ENCODE results near the gene RAPGEF4.
"Not testable (repeated sequence)": the region's sequence is repeated elsewhere in the genome, so short reads cannot be mapped to it uniquely, and the experiment has no call there.

Gene RAPGEF4

DNA sequence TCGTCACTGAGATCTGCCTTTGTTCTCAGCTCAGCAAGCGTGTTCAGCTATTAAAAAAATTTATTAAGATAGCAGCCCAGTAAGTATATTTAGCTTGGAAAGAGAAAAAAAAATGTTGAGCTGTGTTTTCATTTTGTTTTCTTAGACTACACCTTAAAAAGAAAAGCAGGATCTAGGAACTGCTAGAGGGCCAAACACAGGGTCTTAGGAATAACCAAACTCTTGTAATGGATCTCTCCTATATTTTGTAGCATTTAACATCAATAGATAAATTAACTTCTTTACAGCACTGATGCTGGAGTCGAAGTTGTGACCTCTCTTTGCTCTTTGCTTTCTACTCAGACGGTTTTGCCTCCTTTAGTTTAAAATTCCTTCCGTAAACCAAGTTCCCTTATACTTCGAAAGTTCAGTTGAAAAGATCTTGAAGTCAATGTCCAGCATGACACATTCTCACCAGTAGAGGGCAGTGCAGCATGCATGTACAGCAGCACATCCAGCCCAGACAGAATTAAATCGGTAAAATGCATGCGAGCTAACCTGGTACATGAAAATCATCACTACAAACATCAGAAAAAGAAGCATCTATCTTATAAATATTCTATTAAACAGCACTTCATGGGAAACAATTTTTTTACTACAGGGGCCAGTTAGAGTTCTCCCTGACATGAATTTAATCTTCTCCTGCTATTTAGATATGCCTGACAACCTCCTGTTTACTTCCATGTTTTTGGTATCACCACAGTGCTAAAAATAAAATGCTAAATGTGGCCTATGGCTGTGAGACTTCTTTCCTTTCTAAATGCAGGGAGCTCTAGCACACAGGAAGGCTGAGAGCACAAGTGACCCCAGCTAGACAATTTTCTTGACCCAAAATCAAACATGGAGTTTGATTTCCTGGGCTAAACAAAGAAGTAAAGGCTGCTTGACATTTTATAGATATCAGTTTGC lies 291.8 kb downstream of the RAPGEF4 start:
- peak; percentile 26 to 56 for DNase-seq (ENCODE audit: extremely low read depth in 1 of 2, low read depth in 1 of 2)

DNA sequence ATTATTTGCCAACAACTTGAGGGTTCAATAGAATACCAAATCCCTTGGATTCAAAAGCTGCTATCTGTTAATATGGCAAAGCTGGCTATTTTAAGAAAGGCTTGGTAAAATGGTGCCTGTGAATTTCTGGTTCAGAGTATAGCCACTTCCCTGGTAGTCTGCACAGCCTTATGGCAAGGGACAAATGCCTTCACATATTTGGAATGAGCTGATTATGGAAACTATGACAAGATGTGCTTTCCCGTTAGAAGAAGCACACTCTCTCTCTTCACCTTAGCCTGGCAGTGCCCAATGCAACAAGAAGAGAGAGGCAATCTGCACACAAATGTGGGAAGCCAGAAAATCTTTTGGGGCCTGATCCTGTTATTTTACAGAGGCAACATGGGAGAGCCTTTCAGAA lies 292.5 kb downstream of the RAPGEF4 start:
- DNase-seq (ENCODE audit: extremely low read depth in 1 of 2, low read depth in 1 of 2), result no peak

DNA sequence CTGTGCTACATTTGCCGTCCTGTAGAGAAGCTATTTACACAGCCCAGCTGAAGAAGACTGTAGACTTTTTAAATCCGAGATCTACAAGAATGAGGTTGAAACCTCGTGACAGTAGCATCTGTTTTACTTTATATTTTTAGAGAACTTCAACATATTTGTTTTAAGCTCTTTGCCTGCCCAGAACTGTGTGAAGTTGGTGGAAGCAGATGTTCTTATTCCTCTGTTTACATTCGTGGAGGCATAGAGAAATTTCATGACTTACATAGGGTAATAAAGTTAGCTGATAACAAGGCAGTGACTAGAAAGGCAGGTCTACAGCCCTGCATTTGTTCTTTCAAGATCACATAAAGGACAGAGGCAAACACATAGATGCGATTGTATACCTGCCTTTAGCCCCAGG lies 293.0 kb downstream of the RAPGEF4 start:
- DNase-seq (ENCODE audit: extremely low read depth in 1 of 2, low read depth in 1 of 2), result no peak

DNA sequence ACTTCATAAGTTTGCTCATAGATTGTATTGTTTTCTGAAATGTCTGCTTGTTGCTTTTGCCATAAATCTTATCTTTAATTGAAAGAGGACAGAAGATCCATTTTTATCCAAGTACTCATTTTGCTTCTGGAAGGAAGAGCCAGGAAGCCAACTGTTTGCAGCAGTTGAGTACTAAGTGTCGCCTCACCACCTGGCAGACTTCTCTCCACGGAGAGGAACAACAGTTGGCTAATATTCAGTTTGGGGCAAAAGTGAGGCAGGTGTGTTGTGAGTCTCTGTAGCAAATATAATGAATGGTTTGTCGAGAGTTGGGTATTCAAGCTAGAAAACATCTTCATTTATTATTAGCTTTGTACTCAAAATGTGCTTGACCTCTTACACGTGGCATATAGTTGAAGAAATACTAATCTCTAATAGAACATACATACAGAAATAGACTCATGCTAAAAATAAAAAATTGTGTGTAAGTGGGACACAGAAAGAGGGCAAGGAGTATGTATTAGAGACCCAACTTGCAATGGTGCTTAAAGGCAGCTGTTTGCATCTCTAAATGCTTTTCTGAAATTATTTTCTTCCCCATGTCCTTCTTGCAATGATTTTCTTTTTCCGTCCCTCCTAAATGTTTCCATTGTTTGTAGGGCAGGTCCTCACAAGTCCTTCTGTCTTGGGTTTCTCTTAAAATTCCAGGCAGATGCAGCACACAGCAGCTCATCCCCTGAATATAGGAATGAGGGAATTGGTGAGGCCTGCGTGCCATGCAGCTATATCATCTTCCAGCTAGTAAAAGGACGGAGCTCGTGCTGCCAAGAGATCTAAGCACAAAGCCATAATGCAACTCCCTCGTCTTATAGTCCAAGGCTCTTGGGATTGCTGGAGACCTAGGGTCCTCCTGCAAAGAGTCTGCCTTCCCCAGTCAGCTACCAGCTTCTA lies 295.2 kb downstream of the RAPGEF4 start:
- no peak for DNase-seq (ENCODE audit: extremely low read depth in 1 of 2, low read depth in 1 of 2)

DNA sequence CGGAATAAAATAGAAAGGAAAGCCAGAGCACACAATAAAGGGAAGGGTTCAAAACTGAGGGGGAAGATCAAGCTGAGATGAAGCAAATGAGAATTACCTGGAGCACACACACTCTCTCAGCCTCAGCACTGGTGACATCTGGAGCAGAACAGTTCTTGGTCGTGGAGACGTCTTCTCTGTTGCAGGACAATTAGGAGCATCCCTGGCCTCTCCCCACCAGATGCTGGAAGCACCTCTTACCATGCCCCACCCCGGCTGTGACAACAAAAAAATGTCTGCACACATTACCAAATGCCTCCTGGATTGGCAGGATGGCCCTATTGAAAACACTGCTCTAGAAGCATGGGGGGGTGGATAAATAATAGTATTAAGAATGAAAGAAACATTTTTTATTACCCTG lies 296.4 kb downstream of the RAPGEF4 start:
- no peak for DNase-seq (ENCODE audit: extremely low read depth in 1 of 2, low read depth in 1 of 2)

DNA sequence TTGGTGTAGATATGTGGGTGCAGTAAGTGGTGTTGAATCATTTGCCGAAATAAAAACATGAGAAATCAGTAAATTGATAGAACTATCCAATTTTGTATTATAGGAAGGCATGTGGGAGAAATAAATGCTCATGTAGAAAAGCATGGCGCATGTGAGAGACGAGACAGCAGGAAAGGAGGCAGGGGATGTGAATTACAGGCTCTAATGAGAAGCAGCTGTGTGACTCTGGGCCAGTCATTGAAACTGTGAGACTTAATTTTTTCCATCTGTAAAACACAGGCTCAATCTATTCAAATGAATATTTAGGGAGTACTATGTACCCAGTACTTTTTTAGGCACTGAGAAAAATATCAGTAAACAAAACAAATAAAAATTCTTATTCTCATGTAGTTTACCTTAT lies 297.4 kb downstream of the RAPGEF4 start:
- DNase-seq (ENCODE audit: extremely low read depth in 1 of 2, low read depth in 1 of 2), result no peak

DNA sequence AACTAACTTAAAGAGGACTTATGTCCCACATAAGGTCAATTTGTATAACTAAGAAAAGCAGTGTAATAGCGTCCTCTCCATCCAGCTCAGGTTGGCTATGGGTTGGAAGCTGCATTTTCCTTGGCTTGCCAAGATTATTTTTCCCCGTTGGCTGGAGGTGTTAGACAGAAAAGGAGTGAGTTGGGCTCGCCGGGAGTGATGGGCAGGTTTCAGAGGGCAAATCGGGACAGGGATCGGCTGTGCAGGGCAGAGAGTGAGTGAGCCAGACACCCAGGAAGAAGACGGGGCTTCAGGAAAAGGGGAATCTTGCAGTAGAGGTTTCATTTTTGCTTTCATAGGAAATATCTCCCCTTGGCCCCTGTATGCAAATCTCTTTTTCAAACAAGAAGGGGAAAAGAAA lies 298.5 kb downstream of the RAPGEF4 start:
- no peak for DNase-seq (ENCODE audit: extremely low read depth in 1 of 2, low read depth in 1 of 2)

DNA sequence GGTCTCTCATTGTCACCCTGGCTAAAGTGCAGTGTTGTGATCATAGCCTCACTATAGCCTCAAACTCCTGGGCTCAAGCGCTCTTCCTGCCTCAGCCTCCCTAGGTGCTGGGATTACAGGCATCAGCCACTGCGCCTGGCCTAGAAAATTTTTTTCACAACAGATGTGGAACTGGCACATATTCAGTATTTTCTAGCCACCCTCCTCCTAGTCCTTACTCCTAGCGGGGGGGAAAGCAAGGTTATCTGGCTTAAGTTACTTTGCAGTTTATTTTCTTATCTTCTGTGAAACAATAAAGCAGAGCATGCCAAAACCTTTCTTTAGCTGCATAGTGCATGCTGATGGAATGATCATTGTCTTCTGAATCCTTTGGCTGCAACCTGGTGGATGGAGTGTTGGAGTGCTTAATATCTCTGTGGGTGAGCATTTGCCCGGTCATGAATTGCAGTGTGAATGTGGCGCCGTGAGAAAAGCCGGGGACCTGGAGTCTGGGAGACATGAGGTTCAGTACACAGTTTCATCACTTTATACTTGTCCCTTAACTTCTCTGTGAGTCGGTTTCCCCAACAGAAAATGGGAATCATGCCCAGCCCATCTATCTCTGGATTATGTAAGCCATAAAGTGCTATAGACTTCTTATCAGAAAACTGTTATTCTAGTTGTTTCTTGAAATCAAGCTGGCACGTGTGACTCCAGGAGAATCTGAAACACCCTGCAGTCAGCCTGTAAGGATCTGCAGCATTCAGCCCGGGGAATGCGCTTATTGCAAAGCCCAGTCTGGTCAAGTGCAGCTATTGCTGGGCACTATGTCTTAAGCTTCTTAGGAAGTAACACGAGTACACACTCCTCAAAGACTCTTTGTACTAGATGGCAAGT lies 301.8 kb downstream of the RAPGEF4 start:
- no peak for DNase-seq (ENCODE audit: extremely low read depth in 1 of 2, low read depth in 1 of 2)

DNA sequence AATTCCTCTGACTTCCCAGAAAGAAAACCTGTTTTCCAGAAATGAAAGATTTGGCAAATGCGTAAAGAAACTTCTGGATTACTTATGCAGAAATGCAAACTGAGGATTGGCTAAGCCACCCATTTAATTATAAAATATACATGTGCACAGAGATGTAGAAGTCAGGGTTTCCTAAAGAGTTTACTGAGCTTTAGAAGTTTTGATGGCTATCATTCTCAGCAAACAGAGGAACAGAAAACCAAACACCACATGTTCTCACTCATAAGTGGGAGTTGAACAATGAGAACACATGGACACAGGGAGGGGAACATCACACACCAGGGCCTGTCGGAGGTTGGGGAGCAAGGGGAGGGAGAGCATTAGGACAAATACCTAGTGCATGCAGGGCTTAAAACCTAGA lies 302.6 kb downstream of the RAPGEF4 start:
- not testable (repeated sequence) for DNase-seq (ENCODE audit: extremely low read depth in 1 of 2, low read depth in 1 of 2)

DNA sequence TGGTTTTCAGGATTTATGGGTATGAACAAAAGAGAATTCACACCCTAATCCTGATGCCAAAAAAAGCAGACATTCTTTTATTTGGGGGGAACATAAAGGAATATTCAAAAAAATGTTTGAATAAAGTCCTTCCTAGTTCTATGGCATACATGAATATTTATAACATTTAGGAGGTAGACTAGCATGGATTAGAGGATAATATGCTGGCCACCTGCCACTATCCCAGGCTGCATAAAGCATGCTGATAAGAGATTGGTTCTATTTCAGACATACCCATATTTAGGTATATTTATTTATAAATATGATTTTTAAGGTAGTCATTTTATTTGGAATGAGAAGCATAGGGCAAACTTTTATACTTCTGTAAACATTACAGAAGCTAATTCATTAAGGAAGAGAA lies 305.1 kb downstream of the RAPGEF4 start:
- no peak for DNase-seq (ENCODE audit: extremely low read depth in 1 of 2, low read depth in 1 of 2)

DNA sequence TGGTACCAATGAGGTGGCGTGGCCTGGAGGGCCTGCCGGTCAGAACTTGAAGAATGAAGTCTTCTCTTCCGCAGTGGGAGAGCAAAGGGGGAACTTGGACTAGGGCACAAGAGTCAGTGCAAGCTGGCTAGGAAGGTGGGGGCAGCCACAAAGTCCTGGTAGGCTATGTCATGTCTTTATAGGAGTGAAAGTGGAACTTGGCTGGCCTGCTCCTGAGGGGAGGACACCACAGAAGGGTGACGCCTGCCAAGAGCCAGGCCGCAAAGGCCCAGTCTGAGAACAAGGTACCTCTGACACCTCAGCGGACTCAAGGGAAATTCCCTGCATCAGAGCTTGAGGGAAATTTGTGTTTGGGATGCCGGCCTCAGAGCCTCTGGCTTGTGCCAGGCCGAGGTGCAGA lies 307.8 kb downstream of the RAPGEF4 start:
- no peak for DNase-seq (ENCODE audit: extremely low read depth in 1 of 2, low read depth in 1 of 2)

DNA sequence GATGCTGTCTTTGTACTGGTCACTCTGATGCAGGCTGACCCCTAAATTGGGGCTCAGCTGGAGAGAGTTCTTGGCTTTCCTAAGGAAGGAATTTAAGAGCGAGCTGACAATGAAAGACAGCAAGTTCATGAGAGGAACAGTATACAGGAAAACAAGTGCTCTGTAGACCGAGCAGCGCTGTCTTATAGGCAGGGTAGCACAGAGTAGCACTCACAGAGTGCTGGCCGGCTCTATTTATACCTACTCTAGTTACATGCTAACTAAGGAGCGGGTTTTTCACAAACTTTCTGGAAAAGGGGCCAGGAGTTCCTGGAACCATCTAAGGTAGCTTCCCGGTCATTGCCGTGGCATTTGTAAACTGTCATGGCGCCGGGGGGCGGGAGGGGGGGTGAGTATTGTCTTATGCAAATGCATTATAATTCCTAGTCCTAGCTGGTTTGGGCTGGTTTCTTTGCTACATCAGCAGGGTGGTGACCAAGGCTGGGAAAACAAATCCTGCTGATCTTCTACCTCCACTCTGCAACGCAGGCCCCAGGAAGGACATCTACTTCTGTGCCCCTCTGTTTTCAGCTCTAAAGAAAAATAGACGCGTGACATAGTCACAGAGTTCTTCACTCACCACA lies 308.4 kb downstream of the RAPGEF4 start:
- DNase-seq (ENCODE audit: extremely low read depth in 1 of 2, low read depth in 1 of 2), result no peak

DNA sequence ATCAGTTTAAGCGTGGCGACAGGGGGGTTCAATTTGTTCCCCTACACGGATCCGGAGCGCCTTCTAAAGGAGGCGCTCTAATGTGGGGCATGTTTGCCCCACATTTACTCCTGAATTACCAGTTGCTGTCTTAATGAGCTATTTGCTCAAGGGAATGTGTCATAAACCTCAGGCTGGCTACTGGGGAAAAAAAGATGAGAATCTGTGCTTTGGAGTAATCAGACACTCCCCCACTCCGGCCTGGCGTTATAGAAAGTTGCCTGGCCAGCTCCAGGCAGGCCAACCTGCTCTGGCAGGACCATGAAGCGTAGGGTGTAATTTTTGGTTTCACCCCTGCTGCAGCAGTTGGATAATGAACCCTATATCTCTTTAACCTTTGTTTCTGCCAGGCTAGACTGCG lies 309.0 kb downstream of the RAPGEF4 start:
- DNase-seq (ENCODE audit: extremely low read depth in 1 of 2, low read depth in 1 of 2), result no peak

DNA sequence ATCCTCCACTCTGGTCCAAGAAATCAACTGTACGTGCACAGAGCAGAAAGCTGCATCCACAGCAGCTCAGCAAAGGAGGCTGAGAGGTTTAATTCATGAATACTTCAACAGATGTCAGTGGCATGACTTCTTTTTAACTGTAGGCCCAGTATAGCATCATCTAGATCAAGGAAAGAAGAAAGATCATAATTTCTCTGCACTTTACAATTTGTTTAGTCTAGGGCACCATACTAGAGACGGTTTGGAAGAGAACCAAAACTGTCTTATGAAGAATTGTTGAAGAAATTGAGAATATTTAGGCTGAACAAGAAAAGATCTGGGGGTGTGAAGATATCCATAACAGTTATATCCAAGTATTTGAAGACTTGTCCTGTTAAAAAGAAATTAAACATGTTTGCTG lies 309.5 kb downstream of the RAPGEF4 start:
- DNase-seq (ENCODE audit: extremely low read depth in 1 of 2, low read depth in 1 of 2), result no peak

DNA sequence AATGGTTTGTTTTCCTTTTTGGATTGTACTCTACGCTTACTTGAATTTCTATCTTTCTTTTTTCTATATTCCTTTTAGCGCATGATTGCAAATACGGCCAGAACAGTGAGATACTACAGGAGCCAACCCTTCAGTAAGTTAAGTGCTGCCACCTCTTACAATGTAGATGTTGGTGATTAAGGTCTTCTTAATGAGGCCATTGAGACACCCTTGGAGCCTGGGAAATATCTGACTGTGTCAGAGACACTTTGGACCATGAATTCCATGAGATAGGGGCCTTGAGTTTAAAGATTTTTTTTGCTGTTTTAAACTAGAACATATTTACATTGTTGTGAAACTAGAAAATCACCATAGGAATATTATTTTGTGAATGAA lies 312.9 kb downstream of the RAPGEF4 start:
- no peak for DNase-seq (ENCODE audit: extremely low read depth in 1 of 2, low read depth in 1 of 2)

DNA sequence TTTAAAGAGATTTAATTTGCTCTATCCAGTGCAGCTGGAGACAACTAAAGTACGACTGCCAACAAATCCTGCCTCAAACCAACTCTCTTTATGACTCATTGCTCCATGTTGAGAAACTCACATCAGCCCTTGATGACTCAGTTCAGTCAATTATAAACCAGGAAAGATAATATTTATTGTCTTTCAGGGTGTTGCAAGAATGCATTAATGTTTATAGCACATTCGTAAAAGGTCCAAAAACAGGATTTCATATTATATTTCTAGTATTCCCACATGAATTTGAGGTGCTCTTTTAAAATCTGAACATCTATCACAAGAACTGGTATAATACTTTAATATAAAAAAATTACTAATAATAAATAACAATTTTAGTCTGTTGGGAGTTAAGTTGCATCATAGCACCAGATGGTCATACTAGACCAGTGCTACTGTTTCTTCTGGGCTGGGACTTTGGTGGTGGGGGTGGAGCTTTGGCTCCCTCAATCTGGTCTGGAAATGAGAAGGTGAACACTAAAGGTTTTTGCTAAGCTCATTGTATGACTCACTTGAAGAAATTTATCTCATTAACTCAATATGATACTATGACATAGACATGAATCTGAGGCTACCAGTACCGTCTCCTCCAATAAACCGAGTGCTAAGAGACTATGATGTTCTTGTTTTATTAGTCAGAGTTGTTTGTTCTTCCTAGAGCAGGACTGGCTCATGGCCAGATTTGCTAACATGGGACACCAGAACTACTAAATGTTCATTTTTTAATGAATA lies 313.4 kb downstream of the RAPGEF4 start:
- peak in 1 of 2 donors; percentile 46 for DNase-seq (ENCODE audit: extremely low read depth in 1 of 2, low read depth in 1 of 2)

DNA sequence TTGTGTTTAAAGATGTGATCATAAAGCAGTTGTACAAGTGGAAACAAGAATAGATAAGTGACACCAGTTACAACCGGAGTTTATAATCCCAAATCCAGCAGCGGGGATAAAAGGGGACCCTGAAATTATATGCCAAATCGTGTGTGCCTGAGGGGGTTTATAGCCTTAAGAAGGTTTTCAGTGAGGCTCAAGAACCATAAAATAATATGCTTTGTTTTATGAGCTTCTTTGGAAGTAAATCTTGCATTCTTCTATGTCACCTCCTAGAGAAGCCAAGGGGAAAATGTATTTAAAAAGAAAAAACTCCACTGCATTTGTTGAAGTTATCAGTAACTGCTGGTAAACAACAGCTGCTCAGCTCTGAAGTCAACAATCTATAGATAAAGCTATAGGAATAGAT lies 314.2 kb downstream of the RAPGEF4 start:
- no peak for DNase-seq (ENCODE audit: extremely low read depth in 1 of 2, low read depth in 1 of 2)

DNA sequence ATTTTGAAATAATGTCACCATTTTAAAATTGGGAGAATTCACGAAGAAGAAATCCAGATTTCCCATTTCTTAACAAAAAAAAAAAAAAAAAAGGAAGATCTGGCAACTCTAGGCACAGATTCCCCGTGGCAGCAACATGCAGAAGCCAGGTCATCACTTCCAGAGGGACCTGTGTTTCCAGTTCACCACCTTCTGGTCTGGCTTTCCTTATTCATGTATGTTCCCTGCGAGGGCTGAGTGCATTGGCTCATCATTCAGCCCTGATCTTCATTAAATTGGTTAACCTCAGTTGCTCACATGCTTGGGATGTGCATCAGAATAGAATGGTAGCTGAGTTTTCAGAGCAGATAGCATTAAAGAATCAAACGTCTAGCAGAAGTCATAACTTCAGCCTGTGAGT lies 315.0 kb downstream of the RAPGEF4 start:
- DNase-seq (ENCODE audit: extremely low read depth in 1 of 2, low read depth in 1 of 2), result no peak

DNA sequence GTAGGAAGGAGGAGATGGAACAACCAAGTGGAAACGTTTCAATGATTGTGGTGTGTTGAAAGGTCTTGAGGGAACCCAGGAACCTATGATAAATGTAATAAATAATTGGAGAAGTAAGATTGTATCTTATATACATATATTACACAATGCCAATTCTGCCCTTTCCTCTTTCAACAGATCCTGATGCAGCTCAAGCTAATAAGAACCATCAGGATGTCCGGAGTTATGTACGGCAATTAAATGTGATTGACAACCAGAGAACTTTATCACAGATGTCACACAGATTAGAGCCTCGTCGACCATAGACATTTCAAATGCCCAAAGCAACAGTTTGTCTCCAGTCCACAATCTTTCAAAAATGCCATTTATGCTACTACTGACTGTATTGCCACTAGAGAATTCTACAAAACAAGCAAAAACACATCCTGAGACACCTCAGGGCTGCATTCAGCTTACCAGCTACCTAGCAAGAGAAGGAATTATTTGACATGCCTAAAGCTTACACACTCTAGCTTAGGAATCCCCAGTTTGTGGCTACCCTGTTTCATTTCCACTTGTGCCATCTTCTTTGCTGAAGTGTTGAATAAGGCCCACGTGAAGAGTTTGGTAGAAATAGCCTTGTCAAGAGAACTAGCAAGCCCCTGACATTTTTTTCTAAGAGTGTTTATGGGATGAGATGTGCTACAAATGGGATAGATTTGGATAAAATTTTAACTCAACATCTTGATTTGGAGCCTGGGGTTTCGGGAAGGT lies 316.0 kb downstream of the RAPGEF4 start:
- no peak for DNase-seq (ENCODE audit: extremely low read depth in 1 of 2, low read depth in 1 of 2)
